Duodenal mucosa (tissue), 2 donors: ENCODE data around the gene SCAI.

Experiments used
- H3K27ac ChIP-seq: one replicate; pipeline ENCODE4 v1.7.0; 2013; ENCODE audit warnings: low read depth, low read length
- H3K27me3 ChIP-seq, 2 donors: one replicate each; pipeline ENCODE4 v1.7.0; 2013; ENCODE audit warnings: low read length in 2 of 2, control low read depth in 1 of 2; ENCODE audit not compliant: insufficient read depth in 2 of 2, control insufficient read depth in 1 of 2
- H3K36me3 ChIP-seq, 2 donors: one replicate each; pipeline ENCODE4 v1.7.0; 2013; ENCODE audit warnings: low read length in 2 of 2, control low read depth in 1 of 2; ENCODE audit not compliant: insufficient read depth in 2 of 2, control insufficient read depth in 1 of 2
- H3K4me1 ChIP-seq, 2 donors: one replicate each; pipeline ENCODE4 v1.7.0; 2013; ENCODE audit warnings: low read length in 2 of 2, control low read depth in 1 of 2; ENCODE audit not compliant: insufficient read depth in 2 of 2, control insufficient read depth in 1 of 2
- H3K4me3 ChIP-seq, 2 donors: one replicate each; pipeline ENCODE4 v1.7.0; 2013; ENCODE audit warnings: low read length in 2 of 2, low read depth in 1 of 2
- H3K9ac ChIP-seq, 2 donors: one replicate each; pipeline ENCODE4 v1.7.0; 2013; ENCODE audit warnings: low read length in 2 of 2, low read depth in 1 of 2
- H3K9me3 ChIP-seq, 2 donors: one replicate each; pipeline ENCODE4 v1.7.0; 2013; ENCODE audit warnings: low read length in 2 of 2, control low read depth in 1 of 2; ENCODE audit not compliant: control insufficient read depth in 1 of 2

Gene SCAI

DNA sequence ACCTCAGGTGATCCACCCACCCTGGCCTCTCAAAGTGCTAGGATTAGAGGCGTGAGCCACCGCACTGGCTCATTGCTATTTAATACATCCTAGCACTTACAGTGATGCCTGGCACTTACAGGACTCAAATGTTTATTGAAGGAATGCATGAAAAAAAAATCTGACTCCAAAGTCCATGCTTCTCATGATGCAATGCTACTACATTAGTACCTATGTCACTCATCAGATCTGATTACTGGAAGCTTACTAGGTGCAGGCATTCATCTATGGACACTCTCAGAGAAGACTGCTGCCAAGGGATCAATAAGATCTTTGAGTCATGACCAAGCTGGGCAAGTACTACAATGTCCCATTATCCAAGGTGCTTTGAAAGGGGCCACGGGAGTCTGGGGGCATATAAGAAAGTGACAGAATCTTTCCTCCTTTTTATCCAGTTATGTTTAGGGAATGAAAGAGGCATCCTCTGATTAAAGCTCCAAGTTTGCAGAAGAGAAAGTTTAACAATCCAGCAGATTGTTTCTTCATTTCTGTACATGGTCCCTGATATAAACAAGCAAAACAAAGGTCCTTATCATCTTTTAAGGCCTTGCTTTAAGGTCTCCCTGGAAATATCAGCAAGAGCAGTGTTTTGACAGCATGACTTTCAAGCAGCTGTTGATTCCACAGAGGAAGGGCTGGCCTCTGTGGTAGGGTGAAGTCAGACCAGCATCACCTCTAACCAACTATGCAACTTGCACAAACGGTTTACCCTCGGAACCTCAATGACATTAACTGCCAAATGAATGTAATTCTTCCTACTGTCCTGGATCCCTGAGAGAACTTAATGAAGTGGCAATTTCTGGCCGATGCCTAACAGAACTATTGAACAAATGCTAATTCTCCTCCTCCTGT, 245.5 kb downstream of the SCAI start:
- H3K36me3 ChIP-seq: peaks cover 29 to 59% of the 10 kb centered on the region in 2 donors
- H3K27me3 ChIP-seq: no peaks in the 10 kb centered on the region
- no peak overlapping the region for H3K4me3 ChIP-seq
- no peak overlapping the region for H3K9ac ChIP-seq
- no peak overlapping the region for H3K27ac ChIP-seq
- no peaks in the 10 kb centered on the region for H3K9me3 ChIP-seq
- H3K4me1 ChIP-seq: no peaks in the 10 kb centered on the region

DNA sequence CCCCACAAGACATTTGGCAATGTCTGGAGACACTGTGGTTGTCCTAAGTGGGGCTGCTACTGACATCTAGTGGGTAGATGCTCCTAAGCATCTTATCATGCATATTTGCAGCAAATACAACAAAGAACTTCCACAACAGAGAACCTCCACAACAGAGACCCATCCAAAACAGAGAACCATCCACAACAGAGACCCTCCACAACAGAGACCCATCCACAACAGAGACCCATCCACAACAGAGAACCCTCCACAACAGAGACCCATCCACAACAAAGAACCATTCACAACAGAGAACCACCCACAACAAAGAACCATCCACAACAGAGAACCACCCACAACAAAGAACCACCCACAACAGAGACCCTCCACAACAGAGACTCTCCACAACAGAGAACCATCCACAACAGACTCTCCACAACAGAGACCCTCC, 248.6 kb downstream of the SCAI start:
- H3K9ac ChIP-seq: no peak overlapping the region
- no peaks in the 10 kb centered on the region for H3K4me1 ChIP-seq
- H3K4me3 ChIP-seq: no peak overlapping the region
- H3K27me3 ChIP-seq: no peaks in the 10 kb centered on the region
- H3K27ac ChIP-seq: no peak overlapping the region
- no peaks in the 10 kb centered on the region for H3K9me3 ChIP-seq
- peaks cover 38 to 65% of the 10 kb centered on the region in 2 donors for H3K36me3 ChIP-seq

DNA sequence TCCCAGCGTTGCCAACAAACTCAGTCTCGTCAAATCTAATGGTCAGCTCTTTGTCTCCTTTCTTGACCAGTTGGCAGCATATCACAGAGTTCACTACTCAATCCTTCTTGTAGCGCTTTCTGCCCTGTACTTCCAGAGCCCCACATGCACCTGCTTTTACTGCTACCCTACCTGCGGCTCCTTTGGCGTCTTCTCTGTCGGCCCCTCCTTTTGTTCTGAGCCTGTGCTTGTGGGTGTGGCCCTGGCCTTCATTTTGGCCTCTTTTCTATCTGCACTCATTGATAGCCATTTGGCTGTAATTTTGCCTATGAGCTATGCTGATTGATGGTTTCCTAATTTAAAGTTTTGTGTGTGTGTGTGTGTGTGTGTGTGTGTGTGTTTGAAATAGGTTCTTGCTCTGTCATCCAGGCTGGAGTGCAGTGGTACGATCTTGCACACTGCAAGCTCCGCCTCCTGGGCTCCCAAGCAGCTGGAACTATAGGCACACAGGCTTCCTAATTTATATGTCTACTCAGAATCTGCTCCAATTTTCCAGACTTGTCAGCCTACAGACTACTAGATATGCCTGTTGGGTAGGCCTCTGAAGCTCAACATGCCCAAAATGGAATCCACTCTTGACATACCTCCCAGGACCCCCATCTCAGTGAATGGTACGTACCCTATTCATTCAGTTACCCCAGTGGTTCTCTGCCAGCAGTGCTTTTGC, 249.1 kb downstream of the SCAI start:
- H3K27me3 ChIP-seq: no peaks in the 10 kb centered on the region
- H3K36me3 ChIP-seq: peaks cover 38 to 65% of the 10 kb centered on the region in 2 donors
- H3K4me1 ChIP-seq: no peaks in the 10 kb centered on the region
- no peak overlapping the region for H3K4me3 ChIP-seq
- H3K27ac ChIP-seq: no peak overlapping the region
- H3K9me3 ChIP-seq: no peaks in the 10 kb centered on the region
- no peak overlapping the region for H3K9ac ChIP-seq
